Stimulated activated naive CD8-positive, alpha-beta T cell treated with anti-CD3 and anti-CD28 coated beads, Interleukin-15, Interleukin-2, amounts not matched to agents 100 U/mL and 50 U/mL, for 24 hours (primary cell): Measurements from ENCODE around the gene ZCCHC7.

Experiments used
- ATAC-seq: fragments of 150-1000 bp; cut with Tn5 transposase; one replicate; pipeline ENCODE4 v1.10.0; 2021
- DNase-seq: peaks from one replicate; pipeline ENCODE4 v3.0.0; 2021

Gene ZCCHC7

GRCh38 chr9:37405764-37406380 is 285.5 kb downstream of the ZCCHC7 start:
- DNase-seq, result no peak
- no peak for ATAC-seq

GRCh38 chr9:37406603-37407401 is 286.4 kb downstream of the ZCCHC7 start:
- DNase-seq (no peak), ATAC-seq (no peak)

GRCh38 chr9:37407468-37407867 is 287.1 kb downstream of the ZCCHC7 start:
- DNase-seq, result no peak
- no peak for ATAC-seq
